HS-27A (cell line): ENCODE data around the gene PSMC4.
A peak's percentile ranks its signal among the peaks of the same experiment; 100 is the strongest.

Source experiments
- DNase-seq: peaks from one replicate; pipeline ENCODE4 v3.0.0-alpha.2; 2012; ENCODE audit warnings: low read depth, missing footprints

The PSMC4 gene

GRCh38 chr19:39970675-39971379 lies at the start of gene PSMC4:
Gene PSMC4, plus strand, starts transcription at chr19:39971165. Its CDS starts 38 bp downstream, at chr19:39971203.
- DNase-seq: peak; percentile 99

DNA sequence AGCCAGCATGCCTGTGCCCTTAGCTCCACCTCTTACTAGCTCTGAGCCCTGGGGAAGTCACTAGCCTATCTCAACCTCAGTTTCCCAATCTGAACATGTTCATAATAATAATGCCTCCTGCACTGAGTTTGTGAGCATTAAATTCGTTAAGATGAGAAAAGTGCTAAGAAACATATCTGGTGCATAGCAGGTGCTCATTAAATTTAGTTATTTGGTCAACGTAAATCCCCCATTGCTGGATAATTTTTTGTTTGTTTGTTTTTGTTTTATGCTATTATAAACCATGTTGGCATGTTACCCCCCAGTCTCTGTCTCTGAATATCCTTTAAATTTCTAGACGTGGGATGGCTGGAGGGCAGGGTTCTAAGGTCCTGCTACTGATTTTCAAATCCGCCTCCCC lies 47.1 kb upstream of the PSMC4 start:
- DNase-seq: no peak

DNA sequence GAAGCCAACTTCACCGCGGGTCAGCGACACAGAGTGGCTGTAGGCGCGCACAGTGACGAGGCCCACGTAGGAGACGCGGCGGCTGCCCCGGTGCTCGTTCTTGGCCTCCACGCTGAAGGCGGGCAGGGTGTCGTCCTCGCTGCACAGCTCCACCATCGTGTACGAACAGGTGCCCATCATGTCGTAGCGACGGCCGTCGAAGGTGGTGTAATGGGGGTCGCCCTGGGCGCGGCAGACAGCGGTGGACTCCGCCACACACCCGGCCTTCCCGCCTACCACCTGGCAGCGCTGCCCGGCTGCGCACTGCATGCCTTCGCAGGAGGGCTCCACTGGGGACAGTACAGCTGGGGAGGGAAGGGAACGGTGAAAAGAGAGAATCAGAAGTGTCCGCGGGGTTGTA lies 46.6 kb upstream of the PSMC4 start:
- no peak for DNase-seq

- no peak for DNase-seq
Observed at GRCh38 chr19:39924952-39925351, 46.0 kb upstream of the PSMC4 start.

DNA sequence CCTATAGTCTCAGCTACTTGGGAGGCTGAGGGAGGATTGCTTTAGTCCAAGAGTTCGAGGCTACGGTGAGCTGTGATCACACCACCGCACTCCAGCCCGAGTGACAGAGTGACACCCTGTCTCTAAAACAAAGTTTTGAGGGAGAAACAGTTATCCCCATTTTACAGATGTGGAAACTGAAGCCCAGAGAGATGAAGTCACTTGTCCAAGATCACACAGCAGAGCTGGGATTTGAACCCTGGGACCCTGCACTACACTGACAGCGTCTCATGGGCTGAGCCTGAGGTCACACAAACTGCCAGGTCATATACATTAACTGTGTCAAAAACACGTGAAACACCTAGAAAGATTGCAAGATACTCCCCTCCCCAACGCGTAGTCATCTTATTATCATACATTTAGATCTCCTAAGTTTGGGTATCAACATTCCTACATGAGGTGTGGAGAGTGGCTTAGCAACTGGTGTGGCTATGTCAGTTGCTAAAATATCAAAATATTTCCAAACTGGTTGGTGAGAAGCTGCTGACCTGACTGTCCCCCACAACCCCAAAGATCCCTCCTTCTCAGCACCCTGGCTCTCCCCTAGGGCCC lies 44.7 kb upstream of the PSMC4 start:
- no peak for DNase-seq

GRCh38 chr19:39927076-39927475 lies 43.9 kb upstream of the PSMC4 start:
- DNase-seq: no peak

DNA sequence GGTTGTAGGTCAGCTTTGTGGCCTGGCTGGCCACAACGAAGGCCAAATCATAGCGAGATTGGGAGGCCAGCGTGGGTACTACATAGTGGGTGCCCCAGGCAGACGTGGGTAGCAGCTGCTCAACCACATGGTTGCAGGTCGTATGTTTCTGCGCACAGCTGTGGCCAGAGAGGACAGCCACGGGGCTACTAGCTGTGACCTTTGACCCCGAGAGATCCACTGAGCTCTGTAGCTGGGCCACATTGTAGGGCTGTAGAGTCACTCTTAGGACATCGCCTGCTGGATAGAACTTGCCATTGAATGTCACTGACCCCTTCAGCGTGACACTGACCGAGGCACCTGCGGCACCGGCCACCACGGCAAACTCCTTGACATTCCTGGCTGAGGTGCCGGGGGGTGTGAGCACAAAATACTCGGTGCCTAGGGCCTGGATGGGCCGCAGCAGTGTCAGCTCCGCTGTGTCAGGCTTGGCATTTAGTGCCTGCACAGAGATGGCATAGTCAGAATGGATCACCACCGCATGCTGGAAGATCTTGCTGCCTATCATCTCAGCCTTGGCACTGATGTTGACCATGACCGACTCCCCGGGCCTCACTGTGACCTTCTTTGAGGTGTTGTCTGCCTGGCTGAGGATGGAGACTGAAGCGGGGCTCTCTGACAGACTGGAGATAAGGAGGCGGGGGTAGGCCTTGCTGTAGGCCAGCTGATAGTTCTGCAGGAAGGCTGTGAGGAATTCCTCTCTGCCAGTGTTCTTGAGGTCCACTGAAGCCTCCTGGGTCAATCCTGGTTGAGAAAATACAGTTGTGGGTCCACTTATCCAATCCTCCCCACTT lies 43.2 kb upstream of the PSMC4 start:
- DNase-seq: no peak

- no peak for DNase-seq
Observed at GRCh38 chr19:39928357-39928725, 42.6 kb upstream of the PSMC4 start.

GRCh38 chr19:39929750-39930149 lies 41.2 kb upstream of the PSMC4 start:
- no peak for DNase-seq

- no peak for DNase-seq
Observed at GRCh38 chr19:39934584-39935363, 36.2 kb upstream of the PSMC4 start, which contains the start of gene FCGBP. Gene FCGBP, minus strand, starts transcription at chr19:39934634.

DNA sequence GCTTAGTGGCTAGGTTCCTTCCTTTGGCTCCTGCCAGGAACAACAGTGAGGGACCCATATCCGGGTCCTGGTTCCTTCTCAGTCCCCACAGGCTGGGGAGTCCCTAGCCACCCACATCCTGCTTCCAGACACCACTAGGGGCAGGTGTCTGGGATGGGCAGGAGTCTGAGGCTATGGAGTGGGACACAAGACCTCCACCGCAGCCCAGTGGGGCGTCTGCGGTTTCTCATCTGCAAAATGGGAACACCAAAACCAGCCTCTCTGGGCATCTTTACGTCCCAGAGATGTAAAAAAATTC lies 35.7 kb upstream of the PSMC4 start:
- DNase-seq: no peak

- DNase-seq: no peak
Observed at GRCh38 chr19:39936020-39936419, 34.9 kb upstream of the PSMC4 start.

- no peak for DNase-seq
Observed at GRCh38 chr19:39936622-39937021, 34.3 kb upstream of the PSMC4 start.

- no peak for DNase-seq
Observed at GRCh38 chr19:39937094-39937720, 33.8 kb upstream of the PSMC4 start.

DNA sequence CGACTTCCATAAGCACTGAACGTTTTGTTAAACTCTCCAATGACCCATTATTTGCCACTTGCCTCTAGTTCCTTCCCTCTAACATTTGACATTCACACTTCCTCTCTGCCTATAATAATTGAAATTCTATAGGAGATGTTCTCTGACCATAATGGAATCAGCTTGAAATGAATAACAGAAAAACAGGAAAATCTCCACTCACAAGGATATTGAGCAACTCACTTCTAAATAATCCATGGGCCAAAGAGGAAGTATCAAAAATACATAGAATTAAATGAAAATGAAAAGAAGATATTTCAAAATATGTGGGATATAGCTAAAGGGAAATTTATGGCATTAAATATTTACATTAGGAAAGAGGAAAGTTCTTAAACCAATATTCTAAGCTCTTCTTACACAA lies 33.2 kb upstream of the PSMC4 start:
- no peak for DNase-seq

- DNase-seq: no peak
Observed at GRCh38 chr19:39939556-39939955, 31.4 kb upstream of the PSMC4 start.

DNA sequence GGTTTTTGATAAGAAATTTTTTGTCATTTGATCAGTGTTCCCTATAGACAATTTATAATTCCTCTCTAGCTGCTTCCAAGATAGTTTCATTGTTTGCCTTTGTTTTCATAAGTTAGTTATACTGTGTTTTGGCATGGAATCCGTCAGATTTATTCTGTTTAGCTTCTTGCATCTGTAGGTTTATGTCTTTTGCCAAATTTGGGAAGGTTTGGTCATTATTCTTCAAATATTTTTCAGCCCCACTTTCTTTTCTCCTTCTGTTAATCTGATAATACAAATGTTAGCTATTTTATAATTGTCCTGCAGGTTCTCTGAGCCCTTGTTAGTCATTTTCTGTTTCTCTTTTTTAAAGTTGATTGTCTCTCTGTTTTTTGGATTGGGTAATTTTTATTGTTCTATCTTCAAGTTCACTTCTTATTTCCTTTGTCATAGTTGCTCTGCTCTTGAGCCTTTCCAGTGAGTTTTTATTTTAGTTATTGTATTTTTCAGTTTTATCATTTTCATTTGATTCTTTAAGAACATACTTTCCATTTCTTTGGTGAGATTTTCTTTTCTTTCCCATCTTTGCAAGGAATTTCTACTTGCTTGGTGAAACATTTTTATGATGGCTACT lies 30.6 kb upstream of the PSMC4 start:
- DNase-seq: no peak

- no peak for DNase-seq
Observed at GRCh38 chr19:39941151-39941550, 29.8 kb upstream of the PSMC4 start.

- no peak for DNase-seq
Observed at GRCh38 chr19:39941615-39942365, 29.2 kb upstream of the PSMC4 start.

- no peak for DNase-seq
Observed at GRCh38 chr19:39942366-39942730, 28.6 kb upstream of the PSMC4 start.

DNA sequence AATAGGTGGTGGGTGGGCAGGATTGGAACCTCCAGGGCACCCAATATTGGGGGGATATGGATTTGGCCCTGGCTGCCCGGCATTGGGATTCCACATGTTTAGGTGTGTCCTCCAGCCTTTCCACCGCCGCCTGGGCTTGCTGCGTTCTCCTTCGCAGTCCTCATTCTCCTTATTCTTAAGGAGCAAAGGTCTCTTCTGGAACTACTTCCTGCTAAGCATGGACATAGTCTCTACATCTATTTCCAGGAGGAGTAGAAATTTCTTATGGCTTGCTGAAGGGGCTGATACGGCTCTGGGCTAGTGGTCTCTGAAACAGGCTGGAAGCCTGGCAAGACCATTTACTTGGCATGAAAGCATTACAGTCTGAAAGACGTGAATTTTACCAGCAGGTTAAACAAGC lies 27.4 kb upstream of the PSMC4 start:
- no peak for DNase-seq
